ENCODE results near the gene CDKAL1. TPM values are rescaled to one million over a fixed set of nuclear protein-coding genes. Genes with fewer than 3 reads are reported as not detected.

Gene CDKAL1
- total and polyA plus RNA-seq, 2 of the 8 experiments (the other 6 are each of a cell fraction or from before 2014, with no cell fraction given) = 8.4 to 24.6 TPM

DNA sequence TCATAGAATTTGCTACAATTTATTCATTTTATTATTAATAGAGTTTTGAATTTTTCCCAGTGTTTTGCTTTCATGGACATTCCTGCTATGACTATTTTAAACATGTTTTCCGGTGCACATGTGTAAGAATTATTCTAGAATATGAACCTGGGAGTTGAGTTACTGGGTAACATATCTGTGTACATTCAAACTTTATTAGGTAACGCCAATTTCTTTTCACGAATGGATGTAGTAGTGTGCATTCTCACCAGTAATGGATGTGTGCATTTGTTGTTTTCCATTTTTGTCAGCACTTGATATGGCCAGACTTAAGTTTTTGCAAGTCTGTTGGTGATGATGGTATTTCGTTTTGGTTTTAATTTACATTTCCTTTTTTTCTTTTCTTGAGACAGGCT is 118.8 kb downstream of the CDKAL1 start:
- Histone ChIP-seq H4K5ac (ENCODE audit: insufficient read length, low read depth, low read length) (no peak overlapping the region), H2AFZ (ENCODE audit: low read length) (no peak overlapping the region), H3K4me2 (ENCODE audit: insufficient read depth in 1 of 2, low read depth in 2 of 2, low read length in 2 of 2) (no peak overlapping the region), H4K20me1 (replicated peaks in 1 of 2; ENCODE audit: control insufficient read depth in 1 of 2, insufficient read depth in 2 of 2, low read length in 2 of 2) (no peaks in the 10 kb centered on the region), H2BK15ac (ENCODE audit: low read length) (no peak overlapping the region), H3K79me2 (ENCODE audit: control insufficient read depth in 1 of 2, insufficient read depth in 2 of 2, low read length in 2 of 2) (peaks cover 0 to 4% of the 10 kb centered on the region in 2 experiments; a peak in 1 of 4 replicates), H3K14ac (ENCODE audit: insufficient read length) (no peak overlapping the region), H2BK120ac (replicated peaks; ENCODE audit: low read depth, low read length) (no peak overlapping the region), H3K27ac (ENCODE audit: low read depth, low read length) (no peak overlapping the region), H3K9me3 (ENCODE audit: insufficient read depth in 2 of 2, low read depth in 1 of 2, low read length in 1 of 2) (no peaks in the 10 kb centered on the region), H3K79me1 (ENCODE audit: low read depth, low read length) (peaks cover 2% of the 10 kb centered on the region; the same call in 1 of the 2 replicates), H3K4me3 (ENCODE audit: extremely low read depth in 1 of 4, insufficient read depth in 2 of 4, low read depth in 3 of 4, low read length in 4 of 4) (no peak overlapping the region), H2BK12ac (ENCODE audit: low read depth, low read length) (no peak overlapping the region), H3K4me1 (replicated peaks in 1 of 4; ENCODE audit: control insufficient read depth in 3 of 4, insufficient read depth in 4 of 4, low read length in 3 of 4) (peaks cover 0 to 2% (median 0%) of the 10 kb centered on the region in 4 experiments; a peak in 1 of 7 replicates), H3K4ac (replicated peaks; ENCODE audit: insufficient read length, low read depth, low read length) (no peak overlapping the region), H3K27me3 (replicated peaks in 1 of 4; ENCODE audit: control insufficient read depth in 3 of 4, extremely low read depth in 1 of 4, insufficient read depth in 3 of 4, low read length in 3 of 4) (no peaks in the 10 kb centered on the region), H2AK5ac (ENCODE audit: low read depth, low read length) (no peak overlapping the region), H3K23ac (ENCODE audit: insufficient read length) (no peak overlapping the region), H4K8ac (ENCODE audit: extremely low read depth, insufficient read depth, low read length) (no peak overlapping the region), H3K56ac (replicated peaks; ENCODE audit: insufficient read length, low read depth, low read length) (no peak overlapping the region), H3K9ac (replicated peaks in 1 of 4; ENCODE audit: extremely low read depth in 1 of 4, low read depth in 3 of 4, low read length in 3 of 4) (no peak overlapping the region), H2BK5ac (ENCODE audit: low read depth, low read length) (no peak overlapping the region), H3K23me2 (ENCODE audit: low read depth, low read length) (no peaks in the 10 kb centered on the region), H4K91ac (replicated peaks; ENCODE audit: insufficient read length, low read length) (no peak overlapping the region), H2BK20ac (ENCODE audit: low read length) (0 out of 2 replicates have a peak overlapping the region, but pooled peaks have one; percentile 41), H3K18ac (ENCODE audit: extremely low read depth, low read length) (no peak overlapping the region), H3K36me3 (ENCODE audit: control insufficient read depth in 2 of 4, insufficient read depth in 4 of 4, low read length in 3 of 4) (no peaks in the 10 kb centered on the region)
- TF ChIP-seq TAF1 (IDR thresholded peaks at IDR 0.05; ENCODE audit: low read depth, low read length) = no peak
- 91% methylated on average over 4 of the region's 4 CpGs; no CpG with 5 or more reads in 1 of the 2 experiments for WGBS, 2 experiments (ENCODE audit: extremely low coverage in 1 of 2, insufficient coverage in 1 of 2, insufficient read length in 1 of 2, insufficient replicate concordance in 2 of 2, low coverage in 1 of 2, low lambda C conversion rate in 2 of 2, missing lambda C conversion rate in 1 of 2)
- POLR2A ChIA-PET (ENCODE audit: partially characterized antibody) = no interaction called here
- CTCF ChIA-PET (ENCODE audit: partially characterized antibody) = no interaction called here
- FAIRE-seq (no peak), DNase-seq (ENCODE audit: low read depth in 1 of 2, low spot score in 2 of 2) (no peak)

Measured in H1 (cell line).